Measurements from ENCODE around the gene ARHGAP15. TPM values are rescaled to one million over a fixed set of nuclear protein-coding genes. Genes with fewer than 3 reads are reported as not detected.

Gene ARHGAP15
- total and polyA plus RNA-seq, 4 donors, result 3.8 to 17.9 (median 13.2) TPM

- Histone ChIP-seq H3K9me3 (ENCODE audit: control insufficient read depth in 4 of 4, low read length in 3 of 4) (peaks cover 0 to 2% (median 0%) of the 10 kb centered on the region in 4 donors), H3K4me3 (ENCODE audit: low read depth in 1 of 3, low read length in 3 of 3) (no peak overlapping the region)
- no peak for TF ChIP-seq SP1 (IDR thresholded peaks at IDR 0.05)
- TF ChIP-seq ZBTB33 (IDR thresholded peaks at IDR 0.05), result no peak
- TF ChIP-seq HNF4A (conservative IDR thresholded peaks at IDR 0.05), result no peak
- TF ChIP-seq NR2F2 (IDR thresholded peaks at IDR 0.05), result no peak
- TF ChIP-seq RAD21 (IDR thresholded peaks at IDR 0.05), result no peak
- TF ChIP-seq, protein P1, sequence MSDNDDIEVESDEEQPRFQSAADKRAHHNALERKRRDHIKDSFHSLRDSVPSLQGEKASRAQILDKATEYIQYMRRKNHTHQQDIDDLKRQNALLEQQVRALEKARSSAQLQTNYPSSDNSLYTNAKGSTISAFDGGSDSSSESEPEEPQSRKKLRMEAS (IDR thresholded peaks at IDR 0.05), result no peak
Observed at GRCh38 chr2:143640826-143641225, 511.6 kb downstream of the ARHGAP15 start.

GRCh38 chr2:143645921-143646645, 516.9 kb downstream of the ARHGAP15 start:
- Histone ChIP-seq H3K4me1 (ENCODE audit: control insufficient read depth in 4 of 4, insufficient read depth in 4 of 4, low read length in 3 of 4) (no peaks in the 10 kb centered on the region), H3K4me3 (ENCODE audit: low read depth in 1 of 3, low read length in 3 of 3) (no peak overlapping the region)

More at GRCh38 chr2:143640826-143641225, 511.6 kb downstream of the ARHGAP15 start:
- Histone ChIP-seq H3K27me3 (ENCODE audit: control insufficient read depth in 4 of 4, insufficient read depth in 4 of 4, low read length in 3 of 4) (no peaks in the 10 kb centered on the region), H3K27ac (ENCODE audit: low read depth in 1 of 2, low read length in 2 of 2) (no peak overlapping the region), H3K36me3 (ENCODE audit: control insufficient read depth in 4 of 4, insufficient read depth in 3 of 4, low read depth in 1 of 4, low read length in 3 of 4) (peaks cover 0 to 2% (median 0%) of the 10 kb centered on the region in 4 donors), H3K4me1 (ENCODE audit: control insufficient read depth in 4 of 4, insufficient read depth in 4 of 4, low read length in 3 of 4) (no peaks in the 10 kb centered on the region), H3K9ac (ENCODE audit: low read depth in 1 of 2, low read length in 2 of 2) (no peak overlapping the region)
- DNase-seq (ENCODE audit: low spot score), result no peak
- WGBS, result 80% methylated on average over 5 of the region's 5 CpGs

More at GRCh38 chr2:143645921-143646645, 516.9 kb downstream of the ARHGAP15 start:
- Histone ChIP-seq H3K9me3 (ENCODE audit: control insufficient read depth in 4 of 4, low read length in 3 of 4) (peaks cover 0 to 2% (median 0%) of the 10 kb centered on the region in 4 donors), H3K27me3 (ENCODE audit: control insufficient read depth in 4 of 4, insufficient read depth in 4 of 4, low read length in 3 of 4) (no peaks in the 10 kb centered on the region), H3K27ac (ENCODE audit: low read depth in 1 of 2, low read length in 2 of 2) (no peak overlapping the region), H3K9ac (ENCODE audit: low read depth in 1 of 2, low read length in 2 of 2) (no peak overlapping the region), H3K36me3 (ENCODE audit: control insufficient read depth in 4 of 4, insufficient read depth in 3 of 4, low read depth in 1 of 4, low read length in 3 of 4) (no peaks in the 10 kb centered on the region)
- TF ChIP-seq GABPA (IDR thresholded peaks at IDR 0.05 in 1 of 2, conservative IDR thresholded peaks at IDR 0.05 in 1 of 2), result no peak
- TF ChIP-seq, protein P2, sequence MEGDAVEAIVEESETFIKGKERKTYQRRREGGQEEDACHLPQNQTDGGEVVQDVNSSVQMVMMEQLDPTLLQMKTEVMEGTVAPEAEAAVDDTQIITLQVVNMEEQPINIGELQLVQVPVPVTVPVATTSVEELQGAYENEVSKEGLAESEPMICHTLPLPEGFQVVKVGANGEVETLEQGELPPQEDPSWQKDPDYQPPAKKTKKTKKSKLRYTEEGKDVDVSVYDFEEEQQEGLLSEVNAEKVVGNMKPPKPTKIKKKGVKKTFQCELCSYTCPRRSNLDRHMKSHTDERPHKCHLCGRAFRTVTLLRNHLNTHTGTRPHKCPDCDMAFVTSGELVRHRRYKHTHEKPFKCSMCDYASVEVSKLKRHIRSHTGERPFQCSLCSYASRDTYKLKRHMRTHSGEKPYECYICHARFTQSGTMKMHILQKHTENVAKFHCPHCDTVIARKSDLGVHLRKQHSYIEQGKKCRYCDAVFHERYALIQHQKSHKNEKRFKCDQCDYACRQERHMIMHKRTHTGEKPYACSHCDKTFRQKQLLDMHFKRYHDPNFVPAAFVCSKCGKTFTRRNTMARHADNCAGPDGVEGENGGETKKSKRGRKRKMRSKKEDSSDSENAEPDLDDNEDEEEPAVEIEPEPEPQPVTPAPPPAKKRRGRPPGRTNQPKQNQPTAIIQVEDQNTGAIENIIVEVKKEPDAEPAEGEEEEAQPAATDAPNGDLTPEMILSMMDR (IDR thresholded peaks at IDR 0.05; ENCODE audit: low read depth, low read length, missing input control), result no peak
- no peak for TF ChIP-seq EGR1 (IDR thresholded peaks at IDR 0.05; ENCODE audit: low read depth in 2 of 2)
- TF ChIP-seq HNF4A (conservative IDR thresholded peaks at IDR 0.05), result no peak
- no peak for TF ChIP-seq ZBTB33 (IDR thresholded peaks at IDR 0.05)
- WGBS, result 75% methylated on average over 5 of the region's 5 CpGs
- DNase-seq (ENCODE audit: low spot score), result no peak

All from liver (tissue), 9 donors.